22Rv1 (cell line): Measurements from ENCODE around the gene UFL1.

Experiments used
- CTCF ChIP-seq: fragments of 450-650 bp; IDR thresholded peaks from 2 replicates; pipeline ENCODE4 v1.5.1; 2017; ENCODE audit warnings: mild to moderate bottlenecking
- ZFX ChIP-seq: fragments of 450-650 bp; IDR thresholded peaks from 2 replicates; pipeline ENCODE4 v1.6.1; 2017; ENCODE audit warnings: antibody characterized with exemption, borderline replicate concordance

GRCh38 chr6:96545882-96546281 is 24.3 kb downstream of the UFL1 start:
- TF ChIP-seq CTCF (no peak), ZFX (no peak)
